ENCODE data around the gene C1orf50. TPM values are rescaled to one million over a fixed set of nuclear protein-coding genes. Genes with fewer than 3 reads are reported as not detected.
A peak's percentile ranks its signal among the peaks of the same experiment; 100 is the strongest.
"Not testable (repeated sequence)": the region's sequence is repeated elsewhere in the genome, so short reads cannot be mapped to it uniquely, and the experiment has no call there.

C1orf50 gene
- total RNA-seq, 1 experiment from 2014 or later, result 3.8 TPM

DNA sequence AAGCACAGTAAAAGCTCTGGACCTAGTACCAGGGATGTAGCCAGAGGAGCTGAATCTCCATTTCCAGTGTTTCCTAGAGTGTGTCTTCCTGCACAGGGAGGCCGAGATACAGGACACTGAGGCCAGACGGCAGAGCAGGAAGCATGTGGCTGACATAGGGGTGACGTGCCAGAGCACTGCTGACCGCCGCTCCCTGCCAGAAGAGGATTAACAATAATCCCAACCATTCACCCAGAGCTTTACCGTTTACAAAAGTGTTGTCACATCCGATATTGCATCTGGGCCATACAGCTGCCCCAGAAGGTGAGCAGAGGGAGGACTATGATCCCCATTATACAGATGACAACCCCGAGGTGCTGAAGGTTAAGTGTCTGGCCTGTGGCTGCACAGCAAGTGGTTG is 21.2 kb upstream of the C1orf50 start:
- Histone ChIP-seq H3K27ac (no peak overlapping the region), H3K36me3 (peaks cover 11% of the 10 kb centered on the region), H3K27me3 (no peaks in the 10 kb centered on the region), H3K4me1 (peaks cover 12% of the 10 kb centered on the region; the same call in 1 of the 2 replicates), H3K9me3 (replicated peaks) (no peaks in the 10 kb centered on the region), H3K4me3 (no peak overlapping the region)
- no peak for DNase-seq

DNA sequence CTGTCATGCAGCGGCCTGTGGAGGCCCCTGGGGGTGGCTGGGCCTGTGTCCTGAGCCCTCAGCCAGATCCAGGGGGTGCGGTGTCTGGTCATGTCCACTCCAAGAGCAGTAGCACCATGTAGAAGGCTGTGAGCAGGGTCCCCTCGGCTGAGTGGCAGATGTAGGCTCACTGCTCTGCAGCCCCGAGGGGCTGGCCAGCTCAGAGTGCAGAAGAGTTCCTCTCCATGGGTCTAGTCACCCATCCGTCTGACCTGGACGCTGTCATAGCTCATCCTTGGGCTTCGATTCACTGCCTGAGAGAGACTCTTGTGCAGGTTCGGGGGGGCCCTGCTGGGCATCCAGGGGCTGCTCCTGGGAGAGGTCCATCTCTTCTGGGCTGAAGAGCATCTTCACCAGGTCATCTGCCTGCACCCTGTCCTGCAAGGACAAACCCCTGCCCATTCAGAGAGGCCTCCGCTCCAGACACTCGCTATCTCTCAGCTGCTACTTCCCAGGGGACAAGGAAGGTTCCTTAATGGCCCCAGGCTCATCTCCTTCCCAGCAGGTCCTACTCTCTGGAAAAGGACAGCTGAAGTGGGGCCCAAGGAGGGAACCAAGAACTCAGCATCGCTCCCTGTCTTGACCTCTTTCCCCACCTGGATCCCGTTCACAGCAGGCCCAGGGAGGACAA is 20.5 kb upstream of the C1orf50 start:
- H3K4me3 ChIP-seq, result no peak overlapping the region
- H3K4me1 ChIP-seq, result peaks cover 12% of the 10 kb centered on the region; the same call in 1 of the 2 replicates
- no peak for DNase-seq
- no peaks in the 10 kb centered on the region for H3K9me3 ChIP-seq (replicated peaks)
- H3K27ac ChIP-seq, result no peak overlapping the region
- H3K36me3 ChIP-seq, result peaks cover 13% of the 10 kb centered on the region
- H3K27me3 ChIP-seq, result no peaks in the 10 kb centered on the region

GRCh38 chr1:42747125-42747524 is 19.9 kb upstream of the C1orf50 start:
- Histone ChIP-seq H3K27ac (no peak overlapping the region), H3K4me1 (peaks cover 12% of the 10 kb centered on the region; the same call in 1 of the 2 replicates), H3K4me3 (no peak overlapping the region), H3K9me3 (replicated peaks) (no peaks in the 10 kb centered on the region), H3K27me3 (no peaks in the 10 kb centered on the region), H3K36me3 (peaks cover 17% of the 10 kb centered on the region)
- peak; percentile 63 to 78 for DNase-seq

DNA sequence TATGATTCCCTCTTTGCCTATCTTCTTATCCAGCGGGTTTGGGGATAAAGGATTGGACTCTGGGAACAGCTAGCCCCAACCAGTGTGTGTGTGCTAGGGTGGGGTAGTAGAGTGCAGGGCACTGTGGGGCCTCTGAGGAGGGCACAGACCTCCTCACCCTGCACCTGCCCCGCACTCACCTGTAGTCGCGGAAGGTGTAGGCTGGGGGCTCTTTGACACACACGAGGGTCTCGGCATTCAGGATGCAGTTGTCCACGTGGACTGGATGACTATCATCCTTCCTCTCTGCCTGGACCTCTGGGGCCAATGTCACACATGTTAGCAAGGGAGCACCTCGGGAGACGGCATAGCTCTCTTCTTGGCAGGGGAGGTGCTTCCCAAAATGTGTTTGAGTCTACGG is 19.0 kb upstream of the C1orf50 start:
- DNase-seq, result no peak
- H3K36me3 ChIP-seq, result peaks cover 26% of the 10 kb centered on the region

DNA sequence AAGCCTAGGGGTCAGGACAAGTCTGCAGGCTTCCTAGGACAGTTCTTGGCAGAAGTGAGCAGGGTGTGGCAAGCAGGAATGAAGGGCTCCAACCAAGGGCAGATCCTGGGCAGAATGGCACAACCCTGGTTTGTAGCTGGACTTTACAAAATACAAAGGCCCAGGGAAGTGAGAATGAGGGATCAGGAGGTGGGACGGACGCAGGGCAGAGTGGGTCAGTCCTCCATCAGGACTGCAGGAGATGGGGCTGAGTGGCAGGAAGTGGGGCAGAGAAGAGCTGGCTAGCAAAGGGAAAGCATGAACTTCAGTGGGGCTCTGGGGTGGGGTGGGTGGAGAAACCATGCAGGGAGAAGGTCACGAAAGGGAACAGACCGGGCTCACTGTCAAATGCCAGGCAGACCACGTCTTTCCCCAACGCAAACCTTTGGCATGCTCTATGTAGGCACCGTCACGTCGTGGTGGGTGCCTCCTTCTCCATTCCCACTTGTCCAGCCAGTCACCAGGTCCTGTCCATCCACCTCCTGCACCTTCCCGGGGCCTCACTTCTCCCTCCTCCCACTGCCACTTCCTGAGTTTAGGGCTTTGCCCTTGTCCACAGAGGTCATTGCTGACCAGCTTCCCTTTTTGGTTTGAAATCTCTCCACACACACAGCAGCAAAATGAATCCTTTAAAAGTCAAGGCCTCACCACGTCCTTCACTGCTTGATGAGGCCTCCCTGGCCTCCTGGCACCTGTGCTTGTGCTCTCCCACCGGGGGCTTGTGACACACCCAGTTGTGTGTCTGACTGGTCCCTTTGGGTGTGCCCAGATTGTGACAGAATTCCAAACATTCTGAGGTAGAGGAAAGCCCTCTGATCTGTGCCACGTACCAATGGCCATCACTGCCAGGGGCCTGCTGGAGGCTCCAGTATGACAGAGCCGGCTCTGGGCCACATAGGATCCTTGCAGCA is 18.3 kb upstream of the C1orf50 start:
- no peaks in the 10 kb centered on the region for H3K9me3 ChIP-seq (replicated peaks)
- no peaks in the 10 kb centered on the region for H3K4me1 ChIP-seq
- no peak for DNase-seq
- no peak overlapping the region for H3K27ac ChIP-seq
- H3K4me3 ChIP-seq, result no peak overlapping the region
- H3K27me3 ChIP-seq, result no peaks in the 10 kb centered on the region
- peaks cover 32% of the 10 kb centered on the region for H3K36me3 ChIP-seq

More for the DNA sequence above, 19.0 kb upstream of the C1orf50 start:
- Histone ChIP-seq H3K27me3 (no peaks in the 10 kb centered on the region), H3K4me1 (peaks cover 5% of the 10 kb centered on the region; the same call in 1 of the 2 replicates), H3K27ac (no peak overlapping the region), H3K9me3 (replicated peaks) (no peaks in the 10 kb centered on the region), H3K4me3 (no peak overlapping the region)

DNA sequence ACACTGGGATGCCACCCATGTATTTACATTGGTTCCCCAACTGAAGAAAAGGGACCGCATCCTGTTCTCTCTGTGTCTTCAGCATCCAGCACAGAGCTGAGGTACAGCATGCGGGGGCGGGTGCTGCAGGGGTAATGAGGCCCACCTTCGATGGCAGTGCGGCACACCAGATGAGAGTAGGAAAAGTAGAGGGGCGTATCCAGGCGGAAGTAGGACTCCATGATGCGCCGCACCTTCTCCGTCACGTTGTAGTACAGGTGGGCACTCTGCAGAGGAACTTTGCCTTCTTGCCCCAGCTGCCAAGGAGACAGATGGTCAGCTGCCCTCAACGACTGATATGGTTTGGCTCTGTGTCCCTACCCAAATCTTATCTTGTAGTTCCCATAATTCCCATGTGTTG is 17.0 kb upstream of the C1orf50 start:
- Histone ChIP-seq H3K27me3 (no peaks in the 10 kb centered on the region), H3K36me3 (peaks cover 44% of the 10 kb centered on the region), H3K9me3 (replicated peaks) (no peaks in the 10 kb centered on the region), H3K27ac (no peak overlapping the region), H3K4me1 (no peaks in the 10 kb centered on the region), H3K4me3 (no peak overlapping the region)
- no peak for DNase-seq

DNA sequence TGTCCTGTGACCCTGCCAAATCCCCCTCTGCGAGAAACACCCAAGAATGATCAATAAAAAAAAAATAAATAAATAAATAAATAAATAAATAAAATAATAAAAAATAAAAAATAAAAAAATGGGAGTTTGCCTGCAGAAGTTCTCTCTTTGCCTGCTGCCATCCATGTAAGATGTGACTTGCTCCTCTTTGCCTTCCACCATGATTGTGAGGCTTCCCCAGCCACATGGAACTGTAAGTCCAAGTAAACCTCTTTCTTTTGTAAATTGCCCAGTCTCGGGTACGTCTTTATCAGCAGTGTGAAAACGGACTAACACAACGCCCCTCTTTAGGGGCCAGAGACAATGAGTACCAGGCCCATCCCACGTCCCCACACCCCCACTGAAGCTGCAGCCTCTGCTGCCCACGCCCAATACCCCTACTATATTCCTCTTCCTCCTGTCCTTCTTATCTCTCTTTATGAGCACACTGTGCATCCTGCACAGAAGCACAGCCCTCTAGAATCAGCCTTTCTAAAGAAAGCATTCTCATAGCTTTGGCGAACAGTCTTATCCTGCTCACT is 15.5 kb upstream of the C1orf50 start:
- H3K27ac ChIP-seq; H3K4me1 ChIP-seq; H3K4me3 ChIP-seq; DNase-seq; H3K9me3 ChIP-seq (replicated peaks); H3K27me3 ChIP-seq: not testable (repeated sequence)
- H3K36me3 ChIP-seq, result peaks cover 50% of the 10 kb centered on the region

DNA sequence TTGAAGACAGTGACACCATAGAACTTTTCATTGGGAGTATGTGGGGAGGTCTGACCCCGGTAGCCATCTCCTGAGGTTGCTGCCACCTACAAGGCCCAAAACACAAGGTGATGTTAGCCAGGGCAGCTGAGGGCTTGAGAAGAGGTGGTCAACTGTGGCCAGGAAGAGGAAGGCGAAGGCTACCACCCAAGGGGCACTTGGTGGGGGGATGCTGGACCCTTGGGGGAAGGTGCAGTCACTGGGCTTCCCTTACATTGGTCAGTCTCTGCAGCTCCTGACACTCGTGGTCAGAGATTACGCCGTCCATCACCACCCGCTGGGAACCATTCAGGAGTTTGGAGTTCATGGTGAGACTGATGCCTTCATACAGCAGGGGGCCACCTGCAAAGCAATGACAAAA is 14.8 kb upstream of the C1orf50 start:
- Histone ChIP-seq H3K9me3 (replicated peaks) (no peaks in the 10 kb centered on the region), H3K4me1 (no peaks in the 10 kb centered on the region), H3K36me3 (peaks cover 50% of the 10 kb centered on the region), H3K27ac (no peak overlapping the region), H3K4me3 (no peak overlapping the region), H3K27me3 (no peaks in the 10 kb centered on the region)
- DNase-seq, result no peak

DNA sequence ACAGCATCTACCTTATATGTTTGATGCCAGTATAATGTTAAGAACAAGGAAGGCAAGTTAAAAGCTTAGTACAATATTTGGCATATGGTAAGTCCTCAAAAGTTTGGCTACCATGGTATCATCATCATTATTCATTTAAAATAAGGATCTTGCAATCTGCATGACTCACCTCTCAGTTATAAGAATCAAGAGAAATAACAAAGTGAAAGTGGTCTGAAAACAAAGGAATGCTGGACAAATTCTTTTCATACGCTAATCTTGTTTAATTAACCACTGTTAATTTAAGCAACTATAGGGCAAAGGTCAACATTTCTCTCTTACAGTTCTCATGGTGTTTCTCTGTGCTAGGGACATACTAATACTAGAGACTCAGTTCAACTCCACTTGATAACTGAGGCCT is 14.0 kb upstream of the C1orf50 start:
- H3K36me3 ChIP-seq, result peaks cover 55% of the 10 kb centered on the region
- H3K27ac ChIP-seq, result no peak overlapping the region
- no peaks in the 10 kb centered on the region for H3K4me1 ChIP-seq
- no peaks in the 10 kb centered on the region for H3K9me3 ChIP-seq (replicated peaks)
- no peak for DNase-seq
- no peak overlapping the region for H3K4me3 ChIP-seq
- no peaks in the 10 kb centered on the region for H3K27me3 ChIP-seq

DNA sequence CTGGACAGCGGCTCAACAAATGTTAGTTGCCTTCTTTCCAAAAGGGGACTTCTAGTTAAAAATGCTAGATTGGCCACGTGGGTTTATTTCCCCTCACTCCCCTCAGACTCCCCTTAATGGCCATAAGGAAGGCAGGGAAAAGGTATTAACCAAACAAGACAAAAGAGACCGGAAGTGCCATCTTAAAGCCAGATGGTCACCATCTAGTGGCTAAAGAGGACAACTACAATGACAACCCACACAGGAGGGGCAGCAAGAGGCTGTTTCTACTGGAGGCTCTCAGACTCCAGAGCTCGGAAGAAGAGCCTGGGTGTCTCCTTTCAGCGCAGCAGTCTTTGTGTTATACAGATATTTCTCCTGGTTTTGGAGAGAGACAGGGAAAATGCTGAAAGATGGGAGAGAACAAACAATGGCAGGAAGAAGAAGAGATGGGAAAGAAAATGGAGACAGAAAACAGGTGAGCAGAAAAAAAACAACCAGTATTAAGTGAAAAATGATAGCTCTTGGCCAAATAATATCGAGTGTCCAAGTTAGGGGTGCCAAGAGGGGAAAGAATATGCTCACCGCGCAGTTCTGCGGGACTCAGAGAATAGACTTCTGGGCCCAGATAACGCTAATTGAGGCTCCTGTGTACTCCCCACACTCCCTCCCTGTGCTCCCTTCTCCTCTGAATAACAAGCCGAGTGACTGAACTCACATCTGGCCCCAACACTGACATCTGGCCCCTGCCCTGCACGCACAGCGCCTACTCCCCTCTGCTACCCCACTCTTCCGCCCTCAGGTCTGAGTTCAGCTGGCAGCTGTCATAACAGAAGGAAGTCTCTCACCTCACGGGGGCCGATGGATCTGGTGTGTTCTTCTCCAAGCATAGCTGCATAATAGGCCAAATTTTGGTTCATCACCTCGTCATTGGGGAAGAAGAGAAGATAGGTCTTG is 9.8 kb upstream of the C1orf50 start:
- Histone ChIP-seq H3K36me3 (peaks cover 45% of the 10 kb centered on the region), H3K9me3 (replicated peaks) (no peaks in the 10 kb centered on the region), H3K27ac (no peak overlapping the region)

GRCh38 chr1:42757892-42758275 is 9.2 kb upstream of the C1orf50 start:
- Histone ChIP-seq H3K27me3 (no peaks in the 10 kb centered on the region), H3K9me3 (replicated peaks) (no peaks in the 10 kb centered on the region), H3K27ac (no peak overlapping the region), H3K4me3 (no peak overlapping the region), H3K36me3 (peaks cover 38% of the 10 kb centered on the region), H3K4me1 (no peaks in the 10 kb centered on the region)
- DNase-seq, result no peak

More for the DNA sequence above, 9.8 kb upstream of the C1orf50 start:
- DNase-seq, result peak; percentile 52 to 78
- no peaks in the 10 kb centered on the region for H3K27me3 ChIP-seq
- no peak overlapping the region for H3K4me3 ChIP-seq
- H3K4me1 ChIP-seq, result no peaks in the 10 kb centered on the region

- peaks cover 32% of the 10 kb centered on the region; the same call in 1 of the 2 replicates for H3K36me3 ChIP-seq
- no peaks in the 10 kb centered on the region for H3K9me3 ChIP-seq (replicated peaks)
Observed at GRCh38 chr1:42758641-42759040, 8.4 kb upstream of the C1orf50 start.

GRCh38 chr1:42759114-42759513 is 7.9 kb upstream of the C1orf50 start:
- Histone ChIP-seq H3K27ac (no peak overlapping the region), H3K36me3 (peaks cover 28% of the 10 kb centered on the region; the same call in 1 of the 2 replicates), H3K9me3 (replicated peaks) (no peaks in the 10 kb centered on the region), H3K4me1 (no peaks in the 10 kb centered on the region), H3K4me3 (no peak overlapping the region), H3K27me3 (no peaks in the 10 kb centered on the region)
- no peak for DNase-seq

More at GRCh38 chr1:42758641-42759040, 8.4 kb upstream of the C1orf50 start:
- no peaks in the 10 kb centered on the region for H3K4me1 ChIP-seq
- H3K4me3 ChIP-seq, result no peak overlapping the region
- no peak overlapping the region for H3K27ac ChIP-seq
- no peak for DNase-seq
- no peaks in the 10 kb centered on the region for H3K27me3 ChIP-seq

DNA sequence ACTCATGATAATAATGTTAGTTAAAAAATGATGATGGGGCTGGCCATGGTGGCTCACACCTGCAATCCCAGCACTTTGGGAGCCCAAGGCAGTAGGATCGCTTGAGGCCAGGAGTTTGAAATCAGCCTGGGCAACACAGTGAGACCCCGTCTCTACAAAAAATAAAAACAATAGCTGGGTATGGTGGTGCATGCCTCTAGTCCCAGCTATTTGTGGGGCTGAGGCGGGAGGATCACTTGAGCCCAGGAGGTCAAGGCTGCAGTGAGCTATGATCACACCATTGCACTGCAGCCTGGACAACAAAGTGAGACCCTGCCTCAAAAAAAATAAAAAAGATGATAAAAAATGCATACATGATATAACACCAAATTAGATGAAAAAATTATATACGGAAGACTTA is 5.5 kb upstream of the C1orf50 start:
- peaks cover 4% of the 10 kb centered on the region; the same call in 1 of the 2 replicates for H3K4me1 ChIP-seq
- H3K27me3 ChIP-seq, result no peaks in the 10 kb centered on the region
- no peak overlapping the region for H3K27ac ChIP-seq
- DNase-seq, result no peak
- no peak overlapping the region for H3K4me3 ChIP-seq
- H3K36me3 ChIP-seq, result peaks cover 11% of the 10 kb centered on the region; the same call in 1 of the 2 replicates
- H3K9me3 ChIP-seq (replicated peaks), result no peaks in the 10 kb centered on the region
